HL-60 (cell line): Measurements from ENCODE around the gene LAPTM5.

ENCODE experiments used
- DNase-seq, 2 experiments: peaks; one replicate each; pipeline ENCODE4 v3.0.0-alpha.2; 2010 to 2020; ENCODE audit warnings: low read depth in 1 of 2, low spot score in 1 of 2
- H3K27ac ChIP-seq: fragments of 250-450 bp; sonication (Bioruptor Pico); replicated peaks from 2 replicates; pipeline ENCODE4 v1.5.1; 2020; ENCODE audit warnings: mild to moderate bottlenecking, moderate library complexity
- H3K27me3 ChIP-seq: fragments of 250-450 bp; sonication (Bioruptor Pico); 2 replicates; pipeline ENCODE4 v1.5.1; 2021; ENCODE audit warnings: mild to moderate bottlenecking, moderate library complexity; ENCODE audit not compliant: insufficient read depth, poor library complexity, severe bottlenecking
- H3K4me3 ChIP-seq: replicated peaks from 2 replicates; pipeline ENCODE4 v1.5.1; 2011; ENCODE audit warnings: mild to moderate bottlenecking, control low read depth, low read length; ENCODE audit not compliant: insufficient read depth
- CTCF ChIP-seq: IDR thresholded peaks from one replicate; pipeline ENCODE4 v1.5.1; 2011; ENCODE audit warnings: low read length, control low read depth, inconsistent platforms; ENCODE audit not compliant: insufficient read depth
- GABPA ChIP-seq: IDR thresholded peaks from 2 replicates; pipeline ENCODE4 v1.6.1; 2012; ENCODE audit warnings: low read depth
- POLR2AphosphoS5 ChIP-seq: IDR thresholded peaks from 2 replicates; pipeline ENCODE4 v1.6.1; 2012; ENCODE audit warnings: low read depth
- REST ChIP-seq: IDR thresholded peaks from 2 replicates; pipeline ENCODE4 v1.6.1; 2012; ENCODE audit warnings: low read depth; ENCODE audit not compliant: insufficient replicate concordance
- SPI1 ChIP-seq: IDR thresholded peaks from 2 replicates; pipeline ENCODE4 v1.6.1; 2012; ENCODE audit warnings: low read depth, mild to moderate bottlenecking, borderline replicate concordance

LAPTM5 gene

GRCh38 chr1:30731109-30731805 lies 26.3 kb downstream of the LAPTM5 start:
- TF ChIP-seq POLR2AphosphoS5 (no peak; the same call in 1 of the 2 replicates), REST (no peak), CTCF (no peak), GABPA (no peak)
- no peak for DNase-seq
- Histone ChIP-seq H3K27me3 (no peaks in the 10 kb centered on the region), H3K27ac (no peak overlapping the region), H3K4me3 (no peak overlapping the region)

DNA sequence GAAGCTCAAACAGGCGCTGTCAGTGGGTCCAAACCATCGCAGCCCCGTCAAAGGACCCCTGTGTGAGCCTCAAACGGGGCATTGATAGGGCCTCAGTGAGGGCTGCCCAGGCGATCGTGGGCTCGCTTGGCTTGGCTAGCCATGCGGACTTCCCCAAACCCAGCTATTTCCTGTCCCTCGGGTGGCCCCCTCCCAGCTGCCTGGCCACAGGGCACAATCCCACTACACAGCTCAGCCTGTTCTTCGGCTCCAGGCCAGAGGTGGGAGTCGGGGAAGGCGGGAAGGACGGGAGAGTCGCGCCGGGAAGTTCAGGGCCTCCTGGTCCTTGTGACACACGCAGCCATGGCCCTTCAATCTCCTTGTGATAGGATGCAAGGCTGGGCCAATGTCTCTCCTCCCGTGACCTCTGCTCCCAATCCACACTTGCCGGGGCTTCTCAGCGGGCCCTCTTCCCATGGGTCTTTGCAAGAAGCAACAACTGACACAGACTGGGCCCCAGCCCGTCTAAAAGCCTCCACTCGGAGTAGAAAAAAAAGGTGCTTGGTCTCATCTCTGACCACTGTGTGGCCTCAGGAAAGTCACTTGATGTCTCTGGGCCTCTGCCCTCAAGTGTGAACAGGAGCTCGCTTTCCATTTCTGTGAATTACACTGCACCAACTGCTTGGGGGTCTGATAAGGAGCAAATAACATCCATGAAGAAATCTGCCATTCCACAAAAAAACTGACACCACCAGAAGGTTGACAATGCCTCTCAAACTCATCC lies 27.0 kb downstream of the LAPTM5 start:
- no peak for DNase-seq
- H3K27ac ChIP-seq: no peak overlapping the region
- TF ChIP-seq POLR2AphosphoS5: no peak
- no peak for TF ChIP-seq GABPA
- no peak for TF ChIP-seq CTCF
- TF ChIP-seq SPI1: no peak
- TF ChIP-seq REST: no peak
- no peaks in the 10 kb centered on the region for H3K27me3 ChIP-seq
- H3K4me3 ChIP-seq: no peak overlapping the region

GRCh38 chr1:30729901-30730300 lies 27.7 kb downstream of the LAPTM5 start:
- TF ChIP-seq SPI1: no peak
- TF ChIP-seq GABPA: no peak
- no peak for DNase-seq
- Histone ChIP-seq H3K27me3 (no peaks in the 10 kb centered on the region), H3K27ac (no peak overlapping the region), H3K4me3 (no peak overlapping the region)

GRCh38 chr1:30728832-30729638 lies 28.5 kb downstream of the LAPTM5 start:
- DNase-seq: no peak
- no peak overlapping the region for H3K27ac ChIP-seq
- H3K4me3 ChIP-seq: no peak overlapping the region
- no peak for TF ChIP-seq SPI1
- no peak for TF ChIP-seq CTCF
- TF ChIP-seq GABPA: no peak
- TF ChIP-seq POLR2AphosphoS5: no peak
- no peak for TF ChIP-seq REST
- H3K27me3 ChIP-seq: no peaks in the 10 kb centered on the region
